Activated CD4-positive, alpha-beta T cell treated with anti-CD3 and anti-CD28 coated beads, Interleukin-2, amount 50 U/mL, for 24 hours (primary cell): Measurements from ENCODE around the gene AGMO.

Experiments used
- DNase-seq, 2 donors: peaks; one replicate each; pipeline ENCODE4 v3.0.0-alpha.2; 2020; ENCODE audit warnings: low read depth in 1 of 2, low spot score in 1 of 2

Gene AGMO

DNA sequence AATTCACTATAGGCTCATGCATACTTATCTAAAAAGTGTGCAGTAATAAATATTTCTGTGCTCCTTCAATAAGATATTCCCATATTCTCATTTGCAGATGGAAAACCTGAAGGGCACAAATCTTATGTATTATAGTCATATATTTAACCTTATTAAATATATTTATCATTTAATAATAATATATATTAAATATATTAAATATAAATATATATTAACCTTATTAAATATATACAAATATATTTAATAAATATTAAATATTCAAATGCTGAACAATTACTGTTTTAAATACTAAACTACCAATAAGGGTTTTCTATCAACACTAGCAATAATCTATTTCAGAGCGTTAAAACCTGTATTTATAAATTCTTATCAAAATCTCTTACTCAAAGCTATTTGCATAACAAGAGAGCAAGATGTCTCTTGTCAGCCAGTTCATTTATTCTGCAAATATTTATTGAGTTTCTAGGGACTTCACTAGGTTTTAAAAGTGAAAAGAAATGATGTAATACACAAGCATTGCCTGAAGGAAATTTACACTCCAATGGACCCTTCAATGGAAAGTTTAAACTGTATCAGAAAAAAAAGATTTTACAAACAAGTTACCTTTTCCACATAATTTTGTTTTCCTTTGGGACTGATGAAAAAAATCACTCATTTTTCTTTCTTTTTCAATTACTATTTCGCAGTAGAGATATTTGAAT lies 159.2 kb downstream of the AGMO start:
- no peak for DNase-seq

DNA sequence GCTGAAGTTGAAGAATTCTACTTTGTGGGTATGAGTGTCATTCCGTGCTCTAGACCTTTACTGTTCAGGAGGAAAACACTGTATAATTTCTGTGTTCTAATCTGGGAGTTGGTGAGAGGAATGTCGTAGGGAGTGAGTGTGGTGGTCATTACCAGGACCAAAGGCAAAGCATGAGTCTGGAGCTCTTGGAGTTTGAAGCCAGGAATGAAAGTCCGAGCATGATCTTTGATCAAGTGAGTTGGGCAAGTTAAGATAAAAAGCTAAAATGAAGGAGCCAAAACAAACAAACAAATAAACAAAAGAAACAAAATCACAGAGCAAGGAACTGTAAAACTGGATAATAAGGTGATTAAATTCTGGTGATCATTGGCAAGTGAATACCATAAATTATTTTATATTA lies 161.4 kb downstream of the AGMO start:
- DNase-seq: no peak

DNA sequence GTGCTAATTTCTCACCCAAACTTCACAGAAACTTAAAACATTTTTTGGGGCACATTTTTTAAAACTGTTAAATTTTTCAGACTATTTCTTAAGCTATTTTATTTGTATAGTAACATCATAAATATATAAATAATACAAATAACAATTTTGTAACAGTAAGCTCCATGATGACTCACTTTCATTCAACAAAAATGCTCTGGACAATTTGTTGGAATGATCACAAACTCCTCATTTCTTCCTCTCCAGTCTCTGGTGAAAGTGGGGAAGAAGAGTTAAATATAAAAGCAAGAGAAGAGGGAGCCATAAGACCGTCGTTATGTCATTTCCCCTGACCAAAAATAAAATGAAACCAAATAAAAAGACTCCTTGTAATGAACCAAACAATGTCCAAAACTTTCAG lies 162.4 kb downstream of the AGMO start:
- no peak for DNase-seq

DNA sequence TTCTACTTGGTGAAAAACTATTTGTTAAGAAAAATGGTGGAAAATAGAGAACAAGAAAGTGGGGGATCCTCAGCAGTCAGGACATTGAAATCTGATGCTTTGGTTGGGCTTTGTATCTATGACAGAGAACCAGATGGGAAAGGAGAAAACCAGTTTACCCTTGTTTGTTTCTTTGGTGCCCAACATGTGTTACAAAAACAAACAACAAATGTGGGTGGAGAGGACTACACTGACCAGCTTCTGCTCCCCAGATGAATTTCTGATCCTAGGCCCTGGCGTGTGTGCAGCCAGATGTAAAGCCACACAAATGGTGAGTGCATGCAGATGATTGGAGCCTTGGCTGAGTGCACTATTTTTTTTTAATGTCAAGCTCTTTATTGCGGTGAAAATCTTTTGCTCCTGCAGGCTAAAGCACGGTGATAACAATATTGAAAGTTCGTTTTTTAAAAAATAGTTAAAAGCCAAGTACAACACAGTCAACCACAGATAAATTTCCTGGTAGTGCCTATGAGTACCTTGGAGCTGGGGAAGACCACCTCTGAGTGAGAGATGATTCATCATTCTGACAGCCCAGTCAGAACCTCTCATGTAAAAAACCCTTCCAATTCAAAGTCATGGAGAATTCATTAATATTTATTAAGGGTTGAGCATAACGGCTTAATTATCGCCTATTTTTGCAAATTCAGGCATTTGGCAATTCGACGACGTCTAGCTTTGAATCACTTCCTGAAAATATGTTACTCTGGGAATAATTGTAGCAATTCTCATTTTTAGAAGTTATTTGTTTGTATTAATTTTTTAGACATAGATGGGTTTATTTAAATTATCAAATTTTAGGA lies 163.7 kb downstream of the AGMO start:
- DNase-seq: no peak

DNA sequence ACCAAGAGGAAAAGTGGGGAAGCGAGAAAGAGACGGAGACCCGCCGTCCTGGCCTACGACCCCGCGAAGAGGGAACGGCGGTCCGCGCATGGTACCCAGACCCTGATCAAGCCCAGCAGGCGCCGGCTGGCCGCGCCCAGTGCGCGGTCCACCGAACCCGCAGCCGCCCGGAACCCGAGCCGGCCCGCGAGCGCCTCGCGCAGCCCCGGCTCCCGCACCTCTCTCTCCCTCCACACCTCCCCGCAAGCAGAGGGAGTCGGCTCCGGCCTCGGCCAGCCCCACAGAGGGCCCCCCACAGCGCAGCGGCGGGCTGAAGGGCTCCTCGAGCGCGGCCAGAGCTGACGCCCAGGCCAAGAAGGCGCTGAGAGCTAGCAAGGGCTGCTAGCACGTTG lies 164.7 kb downstream of the AGMO start:
- DNase-seq: no peak

DNA sequence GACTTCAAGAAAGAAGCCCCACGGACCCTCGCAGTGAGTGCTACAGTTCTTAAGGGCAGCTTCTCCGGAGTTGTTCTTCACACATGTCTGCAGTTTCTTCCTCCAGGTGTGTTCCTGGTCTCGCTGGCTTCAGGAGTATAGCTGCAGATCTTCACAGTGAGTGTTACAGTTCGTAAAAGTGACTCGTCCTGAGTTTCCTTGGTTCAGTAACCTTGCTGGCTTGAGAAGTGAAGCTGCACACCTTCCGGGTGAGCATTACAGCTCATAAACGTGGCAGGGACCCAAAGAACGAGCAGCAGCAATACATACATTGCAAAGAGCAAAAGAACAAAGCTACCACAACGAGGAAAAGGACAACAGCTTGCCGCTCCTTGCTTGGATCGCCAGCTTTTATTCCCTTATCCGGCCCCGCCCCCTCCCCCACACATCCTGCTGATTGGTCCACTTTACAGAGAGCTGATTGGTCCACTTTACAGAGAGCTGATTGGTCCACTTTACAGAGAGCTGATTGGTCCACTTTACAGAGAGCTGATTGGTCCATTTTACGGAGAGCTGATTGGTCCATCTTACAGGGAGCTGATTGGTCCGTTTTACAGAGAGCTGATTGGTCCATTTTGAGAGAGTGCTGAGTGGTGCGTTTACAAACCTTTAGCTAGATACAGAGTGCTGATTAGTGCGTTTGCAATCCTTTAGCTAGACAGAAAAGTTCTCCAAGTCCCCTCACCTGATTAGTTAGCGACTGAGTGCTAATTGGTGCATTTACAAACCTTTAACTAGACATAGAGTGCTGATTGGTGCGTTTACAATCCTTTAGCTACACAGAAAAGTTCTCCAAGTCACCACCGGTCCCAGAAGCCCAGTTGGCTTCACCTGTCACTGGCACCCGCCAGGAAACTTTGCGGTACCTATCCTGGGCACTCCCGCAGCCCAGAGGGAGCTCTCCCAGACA lies 165.3 kb downstream of the AGMO start:
- DNase-seq: no peak

DNA sequence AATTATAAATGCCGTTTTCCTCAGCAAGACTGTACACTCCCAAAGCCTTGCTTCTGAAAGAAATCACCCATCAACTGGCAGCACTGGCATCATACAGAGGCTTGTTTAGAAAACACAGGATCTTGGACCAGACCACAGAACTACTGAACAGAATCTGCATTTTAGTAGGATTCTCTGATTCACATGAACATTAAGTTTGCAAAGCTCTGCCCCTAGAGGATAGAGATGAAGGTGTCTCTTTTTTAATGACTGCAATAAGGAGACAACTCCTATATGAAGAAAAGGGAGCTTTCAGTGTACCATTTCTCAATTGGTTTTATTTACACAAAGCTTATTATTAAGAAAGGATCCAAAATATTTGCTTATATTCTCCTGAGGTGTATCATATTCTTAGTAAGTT lies 172.7 kb downstream of the AGMO start:
- no peak for DNase-seq

DNA sequence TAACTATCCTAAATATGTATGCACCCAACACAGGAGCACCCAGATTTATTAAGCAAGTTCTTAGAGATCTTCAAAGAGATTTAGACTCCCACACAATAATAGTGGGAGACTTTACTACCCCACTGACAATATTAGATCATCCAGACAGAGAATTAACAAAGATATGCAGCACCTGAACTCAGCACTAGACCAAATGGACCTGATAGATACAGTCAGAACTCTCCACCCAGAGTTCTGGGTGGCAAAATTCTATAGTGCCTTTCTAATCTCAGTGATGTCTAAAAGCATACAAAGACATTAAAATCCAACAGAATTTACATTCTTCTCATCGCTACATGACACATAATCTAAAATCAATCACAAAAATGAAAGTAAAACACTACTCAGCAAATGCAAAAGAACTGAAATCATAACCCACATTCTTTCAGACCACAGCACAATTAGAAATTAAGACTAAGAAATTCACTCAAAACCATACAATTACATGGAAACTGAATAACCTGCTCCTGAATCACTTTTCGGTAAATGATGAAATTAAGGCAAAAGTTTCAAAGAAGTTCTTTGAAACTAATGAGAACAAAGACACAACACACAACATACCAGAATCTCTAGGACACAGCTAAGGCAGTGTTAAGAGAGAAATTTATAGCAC lies 183.2 kb downstream of the AGMO start:
- DNase-seq: no peak

DNA sequence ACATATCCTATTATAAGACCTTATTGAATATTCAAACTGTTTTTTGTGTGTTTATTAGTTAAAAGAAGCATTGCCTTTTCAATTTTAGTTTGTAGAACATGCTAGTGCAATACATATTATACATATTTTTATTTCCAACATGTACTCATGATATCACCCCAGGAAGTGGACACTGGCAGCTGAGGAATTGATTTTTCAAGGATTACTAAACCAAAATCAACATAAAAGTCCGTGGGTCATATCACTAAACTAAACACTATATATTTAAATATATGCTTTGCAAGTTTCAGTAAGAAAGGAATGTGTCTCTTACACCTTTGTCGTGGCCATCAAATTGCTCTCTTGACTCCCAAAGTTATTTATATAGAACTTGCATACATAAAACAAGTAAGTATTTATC lies 185.2 kb downstream of the AGMO start:
- DNase-seq: no peak

DNA sequence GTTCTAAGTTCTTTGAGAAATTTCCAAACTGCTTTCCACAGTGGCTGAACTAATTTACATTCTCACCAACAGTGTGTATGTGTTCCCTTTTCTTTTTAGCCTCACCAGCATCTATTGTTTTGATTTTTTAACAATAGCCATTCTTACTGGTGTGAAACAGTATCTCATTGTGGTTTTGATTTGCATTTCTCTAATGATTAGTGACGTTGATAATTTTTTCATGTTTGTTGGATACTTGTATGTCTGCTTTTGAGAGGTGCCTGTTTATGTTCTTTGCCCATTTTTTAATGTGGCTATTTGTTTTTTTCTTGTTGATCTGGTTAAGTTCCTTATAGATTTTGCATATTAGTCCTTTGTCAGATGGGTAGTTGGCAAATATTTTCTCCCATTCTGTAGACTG lies 191.4 kb downstream of the AGMO start:
- no peak for DNase-seq

DNA sequence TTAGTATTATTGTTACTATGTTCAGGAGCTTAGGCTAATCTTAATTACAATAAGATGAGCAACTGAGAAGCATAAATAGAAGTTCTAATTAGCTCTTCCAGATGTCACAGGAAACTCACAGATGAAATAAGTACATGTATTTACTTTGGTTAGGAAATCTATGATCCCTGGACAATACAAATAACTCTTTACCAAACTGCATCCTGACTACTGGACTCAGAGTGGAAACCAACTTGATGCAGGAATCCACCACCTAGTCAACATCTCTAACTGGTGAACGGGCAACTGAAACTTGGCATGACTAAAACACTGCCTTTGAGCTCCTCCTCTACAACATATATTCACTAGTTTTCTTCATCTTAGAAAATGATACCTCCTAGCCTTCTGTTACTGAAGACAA lies 193.2 kb downstream of the AGMO start:
- DNase-seq: no peak

DNA sequence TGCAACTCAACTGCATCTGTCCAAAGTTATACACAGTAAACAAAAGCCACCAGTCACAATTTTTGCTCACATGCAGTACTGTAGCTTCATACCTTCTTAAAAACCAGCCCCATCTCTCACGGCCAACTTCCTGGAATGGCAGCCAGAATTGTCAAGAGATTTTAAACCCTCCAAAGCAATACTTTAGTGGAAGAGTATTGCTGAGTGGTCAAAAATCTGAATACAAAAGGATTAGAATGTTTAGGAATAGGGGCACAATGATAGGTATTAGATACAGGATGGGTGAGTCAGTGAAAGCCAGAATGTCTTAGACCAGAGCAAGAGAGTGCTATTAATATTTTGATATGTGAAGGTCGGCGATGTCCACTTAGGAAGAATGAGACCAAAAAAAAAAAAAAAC lies 193.9 kb downstream of the AGMO start:
- no peak for DNase-seq

DNA sequence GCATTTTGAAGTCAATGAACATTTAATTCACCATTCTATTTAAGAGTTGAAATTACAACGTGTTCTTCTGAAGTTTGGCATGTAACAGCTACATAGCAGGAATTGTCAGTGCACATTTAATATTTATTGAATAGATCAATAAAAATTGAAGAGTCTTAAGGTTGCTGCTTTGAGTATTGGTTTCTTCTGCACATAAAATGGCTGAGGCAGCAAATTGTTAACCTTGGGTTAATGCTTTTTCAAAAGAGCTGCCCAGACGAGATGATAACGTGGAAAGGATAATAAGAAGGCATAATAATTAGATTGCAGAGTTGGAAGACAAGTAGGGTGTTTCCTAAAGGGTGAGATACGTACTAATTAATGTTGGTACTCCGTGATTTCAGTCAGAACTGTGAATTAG lies 203.7 kb downstream of the AGMO start:
- no peak for DNase-seq

DNA sequence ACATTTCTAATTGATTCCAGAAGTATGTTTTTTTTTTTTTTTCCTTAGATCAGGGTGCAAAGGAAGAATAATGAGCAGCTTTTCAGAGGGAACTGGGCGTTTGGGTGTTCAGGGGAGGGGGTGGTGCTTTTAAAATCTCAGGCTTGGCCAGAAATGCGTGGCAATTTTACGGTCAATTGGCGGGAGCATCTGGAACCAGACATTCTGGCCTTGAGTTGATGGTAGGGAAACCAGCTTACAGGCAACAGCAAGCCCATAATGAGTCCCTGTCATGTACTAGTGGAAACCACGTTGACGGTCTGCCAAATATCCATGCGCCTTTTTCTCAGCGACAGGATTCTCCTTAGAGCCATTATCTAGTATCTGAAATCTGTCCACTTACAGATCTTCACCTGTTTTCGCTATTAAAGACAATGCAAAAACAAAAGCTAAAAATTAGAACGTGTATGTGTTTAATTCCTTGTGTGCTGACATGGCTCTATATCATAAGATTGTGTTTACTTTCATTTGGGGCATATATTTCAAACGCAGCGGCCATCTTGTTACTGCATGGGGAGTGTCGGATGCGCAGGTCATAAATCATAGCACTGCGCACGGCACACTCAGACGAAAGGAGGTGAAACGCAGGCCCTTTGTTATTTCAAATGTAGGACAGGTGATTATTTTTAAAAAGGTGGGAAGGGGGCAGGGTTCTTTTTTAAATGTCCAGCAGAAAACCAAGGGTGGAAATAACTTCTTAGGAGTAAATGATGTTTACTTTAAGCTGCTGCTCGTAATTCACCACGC lies 209.2 kb downstream of the AGMO start:
- no peak for DNase-seq

DNA sequence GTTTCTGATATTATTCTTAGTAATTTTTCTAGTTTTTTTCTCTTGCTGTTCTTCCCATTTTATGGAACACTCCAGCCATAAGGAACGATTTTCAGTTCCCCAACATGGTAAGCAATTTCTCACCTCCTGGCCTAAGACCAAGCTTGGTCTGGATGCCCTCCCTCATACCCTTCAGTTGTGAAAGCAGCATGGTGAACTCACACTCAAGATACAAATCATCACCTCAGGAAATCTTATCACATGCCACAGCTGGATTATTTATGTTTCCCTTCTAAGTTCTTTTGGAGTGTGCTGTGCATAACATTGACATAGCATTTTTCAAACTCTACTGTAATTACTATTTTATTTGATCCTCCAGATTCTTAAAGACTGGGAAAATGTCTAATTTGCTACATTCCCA lies 216.6 kb downstream of the AGMO start:
- no peak for DNase-seq

DNA sequence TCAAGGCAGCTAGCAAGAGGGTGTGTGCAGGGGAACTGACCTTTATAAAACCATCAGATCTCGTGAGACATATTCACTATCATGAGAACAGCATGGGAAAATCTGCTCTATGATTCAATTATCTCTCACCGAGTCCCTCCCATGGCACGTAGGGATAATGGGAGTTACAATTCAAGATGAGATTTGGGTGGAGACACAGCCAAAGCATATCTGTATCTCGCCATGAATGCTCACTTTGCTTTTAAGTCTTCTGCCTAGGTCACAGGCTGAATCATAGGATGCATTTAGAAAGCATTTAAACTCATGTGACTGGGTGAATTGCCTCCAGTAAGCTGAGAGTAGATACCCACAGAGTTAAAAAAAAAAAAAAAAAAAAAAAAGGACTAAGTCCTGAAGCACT lies 220.0 kb downstream of the AGMO start:
- no peak for DNase-seq

DNA sequence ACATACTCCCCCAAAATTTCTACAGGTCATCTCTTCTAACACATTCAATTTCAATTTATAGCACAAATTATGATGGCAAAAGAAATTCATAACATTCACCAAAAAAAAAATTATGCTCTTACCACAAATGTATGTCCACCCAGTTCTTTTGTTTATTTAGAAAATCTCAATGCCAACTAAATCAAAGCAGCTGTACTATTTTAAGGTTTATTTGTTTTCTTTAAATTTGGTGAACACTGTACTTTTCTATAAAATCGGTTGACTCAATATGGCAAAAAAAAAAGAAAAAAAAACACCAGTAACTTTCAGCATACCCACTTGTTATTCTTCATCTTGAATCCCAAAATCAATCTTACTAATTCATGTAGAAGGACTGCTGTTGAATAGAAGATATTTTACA lies 225.7 kb downstream of the AGMO start:
- DNase-seq: no peak

DNA sequence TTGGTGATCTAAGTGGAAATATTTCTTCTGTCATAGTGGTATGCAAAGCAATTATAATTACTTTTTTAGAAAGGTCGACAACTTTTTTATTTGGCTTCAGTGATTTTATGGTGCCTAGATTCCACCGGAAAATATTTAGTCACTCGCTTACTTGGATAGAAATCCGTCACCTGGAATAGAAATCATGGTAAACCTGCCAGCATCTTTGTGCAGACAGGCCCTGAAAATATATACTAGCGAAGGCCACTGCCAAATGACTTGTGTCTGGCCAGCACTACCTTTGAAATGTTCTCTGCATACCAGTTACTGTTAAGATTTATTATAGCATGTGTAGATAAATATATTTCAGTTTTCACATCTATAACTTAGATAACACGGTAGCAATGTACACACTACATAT lies 226.4 kb downstream of the AGMO start:
- no peak for DNase-seq

DNA sequence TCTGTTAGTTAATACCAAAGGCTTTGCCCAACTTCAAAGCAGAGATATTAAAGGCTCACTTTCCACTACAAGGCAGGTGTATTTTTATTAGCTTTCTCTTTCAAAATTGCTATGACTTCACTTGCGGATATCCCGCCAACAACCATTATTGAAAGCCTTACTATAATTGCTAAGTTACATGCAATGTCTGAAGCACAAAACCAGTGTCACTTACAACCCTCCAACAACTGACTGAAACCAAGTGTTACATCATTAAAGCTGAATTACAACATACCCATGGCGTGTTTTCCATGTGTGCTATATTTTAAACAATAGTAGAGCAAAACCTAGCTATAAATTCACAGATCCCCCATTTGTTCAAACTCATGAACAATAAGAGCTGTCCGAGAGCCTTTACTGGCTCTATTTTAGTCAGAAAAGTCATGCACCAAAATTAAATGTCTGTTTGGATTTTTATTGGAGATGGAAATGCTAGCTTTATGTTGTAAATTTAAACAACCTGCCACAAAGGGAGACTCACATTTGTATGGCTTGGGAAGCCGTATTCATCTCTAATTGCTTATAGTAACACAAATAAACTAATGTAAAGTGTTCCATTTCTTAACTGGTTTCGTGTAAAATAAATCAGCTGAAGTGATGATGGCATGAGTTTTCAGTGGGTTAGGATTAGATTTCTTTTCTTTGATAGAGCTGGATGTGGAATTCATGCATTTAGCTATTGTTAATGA lies 227.1 kb downstream of the AGMO start:
- DNase-seq: no peak

DNA sequence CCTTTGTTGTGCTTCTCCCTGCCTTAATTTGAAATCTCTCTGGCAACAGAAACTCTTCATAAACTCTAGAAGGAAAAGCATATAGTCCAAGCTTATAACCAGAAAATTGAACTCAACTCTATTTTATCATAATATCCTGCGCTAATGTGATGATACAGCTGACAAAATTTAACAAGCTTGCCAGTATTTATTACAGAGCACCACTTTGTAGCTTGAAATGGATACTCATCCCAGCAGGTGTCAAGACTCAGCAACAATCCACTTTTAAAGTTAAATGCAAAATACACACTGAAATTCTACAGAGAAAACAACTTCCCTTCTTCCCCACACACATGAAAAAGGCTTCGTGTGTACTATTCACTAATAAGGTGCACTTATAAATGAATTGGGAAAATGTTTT lies 228.9 kb downstream of the AGMO start:
- no peak for DNase-seq
